GM21786 (cell line): ENCODE results near the gene ZNF787.

ENCODE experiments used
- ATAC-seq: cut with Tn5 transposase; IDR thresholded peaks from one replicate; pipeline ENCODE4 v1.9.1; 2021; ENCODE audit not compliant: unreplicated experiment

ZNF787 gene

DNA sequence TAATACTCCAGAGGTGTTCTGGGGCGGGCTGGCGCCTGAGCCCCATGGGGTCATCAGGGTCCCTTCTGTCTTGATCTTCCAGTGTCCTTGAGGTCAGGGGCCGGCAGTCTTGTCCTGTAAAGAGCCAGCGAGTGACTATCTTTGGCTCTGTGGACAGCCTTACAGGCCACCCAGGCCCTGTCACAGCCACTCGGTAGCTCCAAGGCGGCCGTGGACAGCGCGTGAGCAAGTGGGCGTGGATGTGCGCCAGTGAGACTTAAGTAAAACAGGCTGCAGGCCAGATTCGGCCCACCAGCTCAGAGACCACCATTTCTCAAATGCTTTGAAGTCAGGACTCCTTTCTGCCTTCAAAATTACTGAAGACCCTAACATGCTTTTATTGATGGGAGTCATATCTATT is 23.7 kb upstream of the ZNF787 start:
- no peak for ATAC-seq

DNA sequence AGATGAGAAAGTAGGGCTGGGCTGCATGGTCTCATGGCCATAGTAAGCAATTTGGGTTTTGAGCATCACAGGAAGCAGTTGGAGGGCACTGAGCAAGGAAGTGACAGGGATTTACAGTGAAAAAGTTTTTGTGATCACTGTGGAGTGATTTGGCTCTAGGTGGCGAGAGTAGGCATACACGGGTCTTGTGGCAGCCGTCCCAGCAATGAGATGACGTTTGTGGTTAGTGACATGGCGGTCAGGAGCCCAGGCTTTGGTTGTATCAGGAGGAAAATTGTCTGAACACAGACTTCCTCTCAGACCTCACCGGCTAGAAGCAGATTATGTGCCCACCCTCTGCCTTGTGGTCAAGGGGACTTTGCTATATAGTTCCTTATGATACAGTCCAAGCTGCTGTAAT is 23.3 kb upstream of the ZNF787 start:
- no peak for ATAC-seq

DNA sequence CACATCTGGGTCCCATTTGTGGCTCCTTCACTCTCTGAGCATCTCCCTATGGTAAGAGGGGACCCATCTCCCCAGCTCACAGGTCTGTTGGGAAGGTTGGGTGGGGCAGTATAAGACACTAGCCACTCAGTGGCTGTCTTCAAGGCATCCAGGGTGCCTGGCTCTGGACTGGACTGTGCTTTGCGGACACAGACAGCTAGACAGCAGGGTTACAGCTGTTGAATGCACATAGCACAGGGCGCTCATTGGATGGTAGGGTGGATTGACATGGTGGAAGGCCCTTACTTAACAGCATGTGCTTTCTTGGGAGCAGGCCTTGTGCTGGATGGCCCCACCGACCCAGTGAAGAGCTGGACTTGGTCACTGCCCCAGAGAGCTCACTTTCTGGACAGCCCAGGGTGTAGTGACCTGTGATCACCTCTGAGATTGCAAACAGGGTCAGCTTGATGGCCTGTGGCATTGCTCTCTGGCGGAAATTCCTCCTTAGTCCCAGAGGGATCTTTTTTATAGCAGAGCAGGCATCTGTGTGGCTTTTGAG is 21.9 kb upstream of the ZNF787 start:
- ATAC-seq: no peak

DNA sequence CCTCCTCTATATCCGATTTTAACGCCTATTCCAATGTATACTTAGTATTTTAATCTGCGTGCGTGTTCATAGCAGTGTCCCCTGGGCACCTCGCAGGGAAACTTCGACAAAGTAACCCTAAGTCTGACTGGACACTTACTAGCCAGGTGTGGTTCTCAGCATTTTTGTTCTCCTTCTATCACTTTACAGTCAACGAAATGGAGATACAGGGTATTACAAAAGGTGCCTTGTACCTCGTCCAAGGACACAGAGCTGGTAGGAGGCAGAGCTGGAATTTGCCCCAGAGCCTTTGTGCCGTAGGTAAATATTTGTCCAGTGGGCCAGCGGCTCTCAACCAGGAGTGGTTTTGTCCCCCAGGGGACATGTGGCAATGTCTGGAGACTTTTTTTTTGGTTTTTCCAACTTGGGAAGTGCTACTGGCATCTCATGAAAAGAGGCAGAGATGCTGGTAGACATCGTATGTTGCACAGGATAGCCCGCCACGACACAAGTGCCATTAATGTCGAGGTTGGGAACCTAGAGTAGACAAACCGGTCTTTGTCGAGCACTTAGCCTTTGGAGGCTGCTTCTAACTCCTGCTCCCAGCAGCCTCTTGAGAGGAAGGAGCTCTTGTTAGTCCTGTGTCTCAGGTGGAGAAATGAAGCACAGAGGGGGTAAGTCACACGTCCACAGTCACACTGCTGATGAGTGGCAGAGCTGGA is 21.1 kb upstream of the ZNF787 start:
- ATAC-seq: no peak

DNA sequence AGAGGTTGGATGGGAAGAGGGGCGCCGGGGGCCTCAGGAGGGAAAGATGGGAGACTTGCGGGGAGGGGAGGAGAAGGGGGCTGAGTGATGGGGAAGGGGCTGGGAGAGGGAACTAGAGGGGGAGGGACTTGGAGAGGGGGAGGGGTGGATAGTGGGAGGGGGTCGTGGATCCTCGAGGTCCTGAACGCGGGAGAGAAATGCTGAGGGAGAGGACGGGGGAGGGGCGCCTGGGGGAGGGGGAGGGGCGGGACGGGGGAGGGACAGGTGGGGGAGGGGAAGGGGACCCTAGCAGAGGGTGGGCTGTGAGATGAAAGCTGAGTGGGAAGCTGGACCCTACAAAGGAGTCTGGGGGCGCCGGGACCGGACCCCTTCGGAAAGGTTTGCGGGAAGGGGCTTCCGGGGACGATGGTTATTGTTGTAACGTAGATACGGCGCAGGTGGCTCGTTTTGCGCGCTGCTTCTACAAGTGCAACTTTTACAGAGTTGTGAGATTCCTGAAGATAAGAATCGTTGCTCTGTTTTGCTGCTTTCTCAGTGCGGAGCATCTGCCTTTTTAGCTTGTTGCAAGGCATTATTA is 20.4 kb upstream of the ZNF787 start:
- ATAC-seq: no peak

DNA sequence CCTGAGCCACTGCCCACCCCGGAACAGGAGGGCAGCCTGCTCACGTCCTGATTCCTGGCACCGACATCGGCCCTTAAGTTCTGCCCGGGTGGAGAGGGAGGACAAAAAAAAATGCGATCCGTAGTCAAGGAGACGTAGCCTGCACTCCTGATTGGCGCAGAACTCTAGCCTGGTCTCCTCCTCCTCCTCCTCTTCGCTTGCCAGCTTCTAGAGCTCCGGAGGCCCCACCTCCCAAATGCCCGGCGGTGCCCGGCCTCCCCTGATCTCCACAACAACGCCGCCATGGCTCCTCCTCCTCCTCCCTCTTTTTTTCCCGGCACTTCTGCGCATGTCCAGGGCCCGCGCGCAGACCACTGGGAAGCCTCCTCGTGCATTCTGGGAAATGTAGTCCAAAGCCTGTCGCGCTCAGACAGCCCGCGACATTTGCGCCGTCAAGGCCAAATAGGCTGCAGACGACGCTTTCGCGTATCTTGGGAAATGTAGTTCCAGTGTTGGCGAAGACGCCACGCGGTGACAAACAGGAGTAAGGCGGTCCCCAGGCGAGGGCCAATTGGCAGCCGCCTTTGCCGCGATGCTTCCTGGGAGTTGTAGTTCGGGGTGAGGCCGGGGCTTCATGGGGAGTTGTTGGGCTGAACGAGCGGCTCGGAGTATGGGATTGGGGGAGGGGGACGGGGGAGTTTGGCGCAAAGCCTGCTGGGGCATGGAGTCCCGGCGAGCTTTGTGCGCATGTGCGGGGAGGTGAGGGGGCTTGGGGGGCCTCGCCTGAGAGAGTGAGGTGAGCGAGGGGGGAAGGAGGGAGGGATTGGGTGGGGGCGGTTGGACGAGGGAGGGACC is 19.7 kb upstream of the ZNF787 start, which contains the start of gene ZNF444:
Gene ZNF444, plus strand, starts transcription at position 705 of the 834 bp plus-strand sequence. CDS start 5,625 bp downstream, outside the sequence.
- peak; percentile 87 for ATAC-seq

DNA sequence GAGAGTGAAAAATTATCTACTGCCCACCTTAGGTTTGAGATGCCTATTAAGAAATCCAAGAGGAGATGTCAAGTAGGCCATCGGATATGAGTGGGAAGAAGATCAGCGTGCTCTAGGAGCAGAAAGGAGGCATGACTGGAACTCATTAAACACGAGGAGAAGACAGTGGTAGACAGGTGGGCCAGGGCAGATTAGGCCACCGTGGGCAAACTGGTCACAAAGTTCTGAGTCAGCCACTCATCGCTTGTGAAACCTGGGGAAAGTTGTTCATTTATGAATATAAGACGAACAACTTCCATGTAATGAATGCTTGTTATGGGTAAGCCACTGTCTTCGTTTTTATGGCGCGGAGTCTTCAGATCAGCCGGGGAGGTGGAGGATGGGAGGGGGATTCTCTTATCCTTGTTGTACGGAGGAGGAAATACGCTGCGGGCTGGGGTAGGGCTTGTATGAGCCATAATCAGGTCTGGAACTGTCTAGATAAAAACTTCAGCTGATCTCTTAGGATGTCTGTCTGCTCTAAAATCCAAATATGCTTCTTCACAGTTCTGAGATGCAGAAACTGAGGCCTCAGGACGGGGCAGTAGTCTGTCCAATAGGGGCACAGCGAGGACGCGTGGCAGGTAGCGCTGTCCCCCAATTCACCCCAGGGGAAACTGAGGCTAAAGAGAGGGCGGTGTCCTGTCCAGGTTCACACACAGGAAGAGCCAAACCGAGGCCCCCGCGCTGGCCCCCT is 18.9 kb upstream of the ZNF787 start:
- no peak for ATAC-seq

DNA sequence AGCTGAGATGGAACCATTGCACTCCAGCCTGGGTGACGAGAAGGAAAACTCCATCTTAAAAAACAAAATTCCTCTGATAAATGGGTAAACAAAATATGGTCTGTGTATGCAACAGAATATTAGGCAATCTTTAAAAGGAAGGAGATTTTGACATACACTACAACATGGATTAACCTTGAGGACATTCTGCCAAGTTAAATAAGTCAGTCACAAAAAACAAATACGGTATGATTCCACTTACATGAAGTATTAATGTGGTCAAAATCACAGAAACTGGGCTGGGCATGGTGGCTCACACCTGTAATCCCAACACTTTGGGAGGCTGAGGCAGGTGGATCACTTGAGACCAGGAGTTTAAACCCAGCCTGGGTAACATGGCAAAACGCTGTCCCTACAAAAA is 17.0 kb upstream of the ZNF787 start:
- ATAC-seq: no peak

DNA sequence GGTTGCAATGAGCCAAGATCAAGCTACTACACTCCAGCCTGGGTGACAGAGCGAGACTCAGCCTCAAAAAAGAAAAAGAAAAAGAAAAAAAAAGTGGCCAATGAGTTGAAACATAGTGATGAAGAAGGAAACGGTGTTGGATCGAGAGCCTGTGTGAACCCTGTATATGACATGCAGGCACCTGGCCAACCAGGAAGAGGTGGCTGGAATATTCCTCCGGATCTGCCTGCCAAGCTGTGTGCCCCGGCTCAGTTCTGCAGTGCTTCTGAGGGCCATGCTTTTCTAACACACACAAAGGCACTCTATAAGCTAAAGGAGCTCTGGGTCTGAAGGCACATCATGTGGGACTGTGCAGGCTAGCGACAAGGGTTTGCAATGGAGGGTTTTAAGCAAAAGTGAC is 16.3 kb upstream of the ZNF787 start:
- no peak for ATAC-seq

DNA sequence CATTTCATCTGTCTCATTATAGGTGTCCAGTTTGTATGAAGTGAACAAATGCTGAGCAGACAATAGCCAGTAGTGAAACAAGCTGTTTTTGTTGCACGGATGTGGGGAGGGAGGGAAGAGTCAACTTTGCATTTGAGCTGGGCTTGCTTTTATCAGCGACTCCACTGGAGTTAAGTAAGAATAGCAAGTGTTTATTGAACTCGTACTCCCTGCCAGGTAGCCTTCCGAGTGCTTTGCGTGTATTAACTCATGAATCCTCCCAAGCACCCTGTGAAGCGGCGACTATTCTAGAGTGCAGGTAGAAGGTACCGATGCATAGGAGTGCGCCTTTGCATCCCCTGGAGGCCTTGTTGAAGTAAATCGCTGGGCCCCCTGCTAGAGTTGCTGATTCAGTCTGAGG is 15.3 kb upstream of the ZNF787 start:
- no peak for ATAC-seq

DNA sequence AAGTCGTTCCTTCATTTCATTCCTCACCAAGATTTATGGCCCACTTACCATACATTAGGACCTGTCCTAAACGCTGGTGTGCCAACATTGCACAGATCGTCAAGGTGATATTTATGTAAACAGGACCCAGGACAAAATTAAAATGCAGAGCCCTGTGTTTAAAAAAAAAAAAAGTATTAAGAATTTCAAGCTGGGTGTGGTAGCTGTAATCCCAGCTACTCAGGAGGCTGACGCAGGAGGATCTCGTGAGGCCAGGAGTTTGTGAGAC is 13.5 kb upstream of the ZNF787 start:
- ATAC-seq: no peak

DNA sequence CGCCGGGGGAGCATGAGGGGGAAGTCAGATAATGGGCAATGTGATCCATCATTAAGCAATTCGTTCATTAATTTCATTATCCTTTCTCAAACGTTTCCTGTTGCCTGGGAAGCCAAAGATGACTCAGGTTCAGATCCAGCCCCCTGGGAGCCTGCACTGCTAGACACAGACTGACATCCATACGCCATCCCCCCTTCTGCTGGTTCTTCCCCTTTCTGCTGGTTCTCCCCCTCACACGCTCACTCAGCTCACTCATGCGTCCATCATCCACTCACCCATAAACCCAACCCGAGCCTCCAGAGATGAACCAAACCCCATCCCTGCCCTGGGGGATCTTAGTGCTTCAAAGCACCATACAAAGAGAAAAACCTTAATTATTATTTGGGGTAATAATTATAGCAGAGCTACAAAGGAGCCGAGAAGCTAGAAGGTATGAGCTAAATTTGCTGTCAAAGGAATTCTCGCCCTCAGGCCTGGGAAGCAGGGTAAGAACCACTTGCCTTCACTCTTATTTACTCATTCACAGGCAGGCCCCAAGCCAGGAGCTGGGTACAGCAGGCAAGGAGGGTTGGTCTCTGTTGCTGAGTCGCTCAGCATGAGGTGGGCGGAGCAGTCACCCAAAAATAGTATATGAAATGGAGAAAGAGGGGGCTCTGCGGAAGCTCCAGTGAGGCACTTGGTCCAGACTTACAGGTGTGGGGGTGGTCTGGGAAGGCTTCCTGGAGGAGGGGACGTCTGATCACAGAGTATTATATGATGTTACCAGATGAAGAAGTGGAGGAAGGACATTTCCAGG is 13.0 kb upstream of the ZNF787 start:
- peak; percentile 56 for ATAC-seq

DNA sequence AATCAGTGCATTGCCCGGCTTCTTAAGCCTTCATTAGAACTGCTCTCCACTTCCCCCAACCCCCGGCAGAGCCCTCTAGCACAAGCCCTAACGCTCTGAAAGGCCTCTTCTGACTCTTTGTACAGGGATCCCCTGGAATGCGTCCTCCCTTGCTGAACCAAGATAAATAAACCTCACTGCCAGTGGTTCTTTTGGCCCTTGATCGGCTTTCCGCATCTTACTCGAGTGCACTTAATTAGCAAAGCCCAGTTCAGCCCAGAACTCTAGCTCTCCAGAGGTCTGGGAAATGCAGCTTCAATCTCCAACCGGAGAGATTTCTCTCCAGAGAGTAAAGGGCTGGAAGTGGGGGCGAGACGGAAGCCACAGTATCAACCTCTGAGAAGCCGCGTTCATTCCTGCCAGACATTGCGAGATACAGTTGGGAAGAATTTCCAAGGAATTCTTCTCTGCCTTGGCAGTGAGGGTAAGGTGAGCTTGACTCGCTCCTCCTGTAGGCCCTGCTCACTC is 11.3 kb upstream of the ZNF787 start:
- no peak for ATAC-seq

DNA sequence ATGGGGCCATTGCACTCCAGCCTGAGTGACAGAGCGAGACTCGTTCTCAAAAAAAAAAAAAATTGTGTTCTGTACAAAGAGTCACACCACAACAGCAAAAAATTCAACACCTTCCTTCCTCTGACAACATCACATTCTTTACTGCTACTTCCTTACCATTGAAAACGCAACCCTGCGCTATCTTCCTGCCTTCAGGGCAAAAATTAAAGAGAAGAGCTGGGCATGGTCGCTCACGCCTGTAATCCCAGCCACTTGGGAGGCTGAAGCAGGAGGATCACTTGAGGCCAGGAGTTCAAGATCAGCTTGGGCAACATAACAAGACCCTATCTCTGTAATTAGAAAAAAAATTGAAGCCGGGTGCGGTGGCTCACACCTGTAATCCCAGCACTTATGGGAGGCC is 10.6 kb upstream of the ZNF787 start:
- no peak for ATAC-seq

DNA sequence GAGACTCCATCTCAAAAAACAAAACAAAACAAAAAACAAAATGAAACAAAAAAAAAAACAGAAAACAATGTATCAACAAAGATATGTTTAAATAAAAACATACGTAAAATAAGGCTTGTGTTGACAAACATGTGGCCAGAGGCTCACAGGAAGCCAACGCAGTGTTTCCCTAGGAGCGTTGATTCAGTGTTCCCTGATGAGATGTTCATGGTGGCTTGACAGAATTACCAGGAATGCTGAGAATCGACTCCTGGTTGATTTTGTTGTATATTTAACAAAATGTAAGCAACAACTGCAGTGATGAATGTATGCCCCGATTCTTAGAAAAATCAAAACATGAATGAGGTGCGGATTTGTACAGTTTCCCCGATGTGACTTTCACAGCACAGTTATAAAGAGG is 8.9 kb upstream of the ZNF787 start:
- ATAC-seq: no peak

DNA sequence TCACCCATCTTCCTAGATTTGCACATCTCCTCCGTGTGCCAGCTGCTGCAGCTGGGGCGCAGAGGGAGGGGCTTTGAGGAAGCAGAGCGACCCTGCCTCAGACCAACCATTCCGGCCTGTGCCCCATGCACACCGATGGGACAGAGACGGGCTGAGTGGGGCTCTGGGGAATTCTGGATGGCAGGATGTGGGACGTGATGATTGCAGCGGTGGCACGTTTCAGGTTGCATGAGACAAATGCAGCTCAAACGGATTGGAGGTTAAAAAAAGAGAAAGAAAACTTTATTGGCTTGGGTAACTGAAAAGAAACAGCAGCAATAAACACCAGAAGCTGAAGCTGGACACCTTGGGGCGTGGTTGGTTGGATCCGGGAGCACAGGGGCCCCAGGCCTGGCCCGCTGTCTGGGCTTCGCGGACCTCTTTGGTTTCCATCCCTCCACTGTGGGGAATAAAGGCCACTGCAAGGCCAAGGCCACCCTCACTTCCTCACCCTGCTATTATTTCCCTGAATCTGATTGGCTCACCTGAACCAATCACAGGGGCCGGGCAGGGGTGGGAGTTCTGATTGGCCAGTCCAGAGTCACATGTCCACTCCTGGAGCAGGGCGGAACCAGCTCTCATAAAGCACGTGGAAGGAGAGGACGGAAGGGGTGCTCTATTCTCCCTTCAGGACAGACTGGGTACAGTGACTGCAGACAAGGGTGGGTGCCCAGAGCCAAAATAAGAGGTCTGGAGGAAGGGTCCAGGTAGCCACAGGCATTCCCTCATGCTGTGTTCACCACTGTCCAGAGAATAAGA is 6.1 kb upstream of the ZNF787 start:
- ATAC-seq: no peak

DNA sequence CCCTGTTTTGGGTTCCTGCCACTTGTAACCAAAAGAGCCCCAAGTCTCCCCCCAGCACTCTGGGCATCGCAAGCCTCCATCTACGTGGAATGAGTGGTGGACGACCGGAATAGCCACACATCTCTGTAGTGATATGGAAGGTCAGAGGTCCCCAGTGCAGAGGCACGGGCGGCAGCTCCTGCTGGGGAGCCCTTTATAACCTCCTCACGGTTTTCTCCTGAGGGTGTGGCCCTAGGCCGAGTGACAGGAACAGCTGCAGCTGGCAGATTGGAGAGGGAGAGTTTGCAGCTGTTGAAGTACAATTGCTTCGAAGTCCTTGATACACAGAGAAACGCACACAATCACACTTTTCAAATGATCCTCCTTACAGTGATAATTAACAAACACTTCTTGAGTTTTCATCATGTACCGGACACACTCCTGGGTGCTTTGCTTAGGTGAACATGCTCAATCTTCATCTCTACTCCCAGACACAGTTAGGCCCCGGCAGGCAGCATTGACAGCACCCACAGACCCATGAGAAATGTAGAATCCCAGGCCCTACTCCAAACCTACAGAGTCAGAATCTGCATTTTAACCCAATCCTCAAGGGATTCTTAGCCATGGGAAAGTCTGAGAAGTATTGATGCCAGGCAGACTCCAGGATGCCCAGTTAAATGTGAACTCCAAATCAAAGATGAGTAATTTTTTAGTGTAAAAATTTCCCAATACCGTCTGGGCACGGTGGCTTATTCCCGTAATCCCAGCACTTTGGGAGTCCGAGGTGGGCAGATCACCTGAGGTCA is 4.9 kb upstream of the ZNF787 start:
- no peak for ATAC-seq

DNA sequence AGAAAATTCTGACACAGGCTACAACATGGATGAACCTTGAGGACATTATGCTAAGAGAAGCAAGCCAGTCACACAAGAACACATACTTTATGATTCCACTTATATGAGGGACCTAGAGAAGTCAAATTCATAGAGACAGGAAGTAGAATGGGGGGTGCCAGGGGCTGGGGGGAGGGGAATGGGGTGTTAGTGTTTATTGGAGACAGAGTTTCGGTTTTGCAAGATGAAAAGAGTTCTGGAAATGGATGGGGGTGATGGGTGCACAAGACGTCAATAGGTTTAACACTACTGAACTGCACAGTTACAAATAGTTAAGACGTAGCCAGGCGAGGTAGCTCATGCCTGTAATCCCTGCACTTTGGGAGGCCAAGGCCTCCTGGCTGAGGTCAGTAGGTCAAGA is 3.5 kb upstream of the ZNF787 start:
- ATAC-seq: no peak
